ENCODE results near the gene TRIM49C.
"Not testable (repeated sequence)": the region's sequence is repeated elsewhere in the genome, so short reads cannot be mapped to it uniquely, and the experiment has no call there.

The TRIM49C gene, protein sequence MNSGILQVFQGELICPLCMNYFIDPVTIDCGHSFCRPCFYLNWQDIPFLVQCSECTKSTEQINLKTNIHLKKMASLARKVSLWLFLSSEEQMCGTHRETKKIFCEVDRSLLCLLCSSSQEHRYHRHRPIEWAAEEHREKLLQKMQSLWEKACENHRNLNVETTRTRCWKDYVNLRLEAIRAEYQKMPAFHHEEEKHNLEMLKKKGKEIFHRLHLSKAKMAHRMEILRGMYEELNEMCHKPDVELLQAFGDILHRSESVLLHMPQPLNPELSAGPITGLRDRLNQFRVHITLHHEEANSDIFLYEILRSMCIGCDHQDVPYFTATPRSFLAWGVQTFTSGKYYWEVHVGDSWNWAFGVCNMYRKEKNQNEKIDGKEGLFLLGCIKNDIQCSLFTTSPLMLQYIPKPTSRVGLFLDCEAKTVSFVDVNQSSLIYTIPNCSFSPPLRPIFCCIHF

DNA sequence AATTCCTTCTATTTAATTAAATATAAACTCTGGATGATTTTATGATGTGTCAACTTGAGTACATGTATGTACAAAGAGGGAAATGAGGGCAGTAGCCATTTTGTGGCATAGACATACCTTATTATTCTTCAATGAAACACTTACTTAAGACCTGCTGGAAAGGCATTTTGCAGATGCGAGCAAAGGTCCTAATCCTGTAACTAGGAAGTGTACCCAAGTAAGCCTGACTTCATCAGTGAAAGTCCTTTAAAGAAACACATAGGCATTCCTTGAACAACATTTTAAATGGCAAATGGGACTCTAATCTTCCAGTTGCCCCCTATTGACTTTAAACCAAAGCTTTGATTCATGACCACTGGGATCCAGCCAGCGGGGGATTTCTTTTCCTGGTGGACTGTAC lies at the start of gene TRIM49C:
Gene TRIM49C, plus strand, starts transcription at position 301 of the 400 bp plus-strand sequence. CDS start 4,106 bp downstream, outside the sequence.
- DNase-seq (ENCODE audit: low read depth): not testable (repeated sequence)

DNA sequence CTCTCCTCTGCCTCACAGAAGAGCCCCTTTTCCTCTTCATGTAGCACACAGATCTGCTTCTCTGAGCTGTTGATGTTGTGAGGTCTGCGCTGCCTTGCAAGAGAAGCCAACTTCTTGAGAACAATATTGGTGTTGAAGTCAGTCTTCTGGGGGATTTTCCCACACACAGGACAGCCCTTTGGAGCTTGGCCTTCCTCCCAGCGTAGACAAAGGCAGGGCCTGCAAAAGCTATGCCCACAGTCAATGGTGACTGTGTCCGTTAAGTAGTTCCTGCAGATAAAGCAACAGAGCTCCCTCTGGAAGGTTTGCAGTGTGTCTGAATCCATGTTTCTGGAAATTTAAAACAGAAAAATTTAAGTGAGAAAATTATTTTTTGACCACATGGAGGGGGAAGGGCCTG lies 6.7 kb upstream of the TRIM49C start:
- not testable (repeated sequence) for DNase-seq (ENCODE audit: low read depth)

DNA sequence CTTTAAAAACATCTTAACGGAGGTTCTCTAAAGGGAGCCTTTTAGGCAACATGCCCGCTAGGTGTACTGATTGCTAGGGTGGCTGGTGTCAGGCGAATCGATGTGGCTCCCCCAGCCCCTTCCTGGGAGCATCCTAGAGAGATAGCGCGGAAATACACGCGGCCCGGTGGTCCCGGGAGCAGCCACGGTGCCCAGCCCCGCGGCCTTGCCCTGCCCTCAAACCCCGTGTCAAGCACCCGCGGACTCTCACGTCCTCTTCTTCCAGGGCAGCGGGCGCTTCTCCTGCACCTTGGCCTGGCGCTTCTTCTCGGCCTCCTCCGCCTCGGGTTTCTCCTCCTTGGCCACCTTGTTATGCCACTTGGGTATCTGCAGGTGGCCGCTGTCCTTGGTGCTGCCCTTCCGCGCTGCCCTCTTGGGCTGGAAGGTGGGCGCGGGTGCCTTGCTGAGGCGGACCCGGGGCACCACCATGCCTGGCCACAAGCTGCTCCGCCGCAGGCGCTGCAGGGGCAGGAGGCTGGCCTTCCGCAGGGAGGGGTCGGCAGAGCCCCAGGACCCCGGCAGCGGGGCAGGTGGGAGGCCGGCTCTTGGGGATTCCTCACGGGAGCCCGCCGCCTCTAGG lies 20.8 kb downstream of the TRIM49C start:
- DNase-seq (ENCODE audit: low read depth): not testable (repeated sequence)

DNA sequence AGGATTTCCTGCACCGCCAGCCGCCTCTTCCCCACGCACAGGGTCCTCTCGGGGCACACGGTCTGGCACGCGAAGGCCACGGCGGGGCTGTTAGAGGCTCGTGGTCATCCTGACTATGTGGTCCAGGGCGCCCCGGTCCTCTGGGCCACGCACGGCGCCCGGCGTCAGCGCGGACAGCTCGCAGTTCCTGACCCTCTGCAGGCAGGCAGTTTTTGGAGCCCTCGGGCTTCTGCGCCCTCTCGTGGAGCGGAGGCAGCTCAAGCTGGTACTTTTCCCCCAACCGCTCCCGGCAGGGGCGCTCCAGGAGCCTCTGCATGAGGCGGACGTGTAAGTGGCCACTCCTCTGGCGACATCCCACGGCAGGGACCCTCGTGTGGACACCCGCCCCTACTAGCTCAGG lies 21.4 kb downstream of the TRIM49C start:
- not testable (repeated sequence) for DNase-seq (ENCODE audit: low read depth)

DNA sequence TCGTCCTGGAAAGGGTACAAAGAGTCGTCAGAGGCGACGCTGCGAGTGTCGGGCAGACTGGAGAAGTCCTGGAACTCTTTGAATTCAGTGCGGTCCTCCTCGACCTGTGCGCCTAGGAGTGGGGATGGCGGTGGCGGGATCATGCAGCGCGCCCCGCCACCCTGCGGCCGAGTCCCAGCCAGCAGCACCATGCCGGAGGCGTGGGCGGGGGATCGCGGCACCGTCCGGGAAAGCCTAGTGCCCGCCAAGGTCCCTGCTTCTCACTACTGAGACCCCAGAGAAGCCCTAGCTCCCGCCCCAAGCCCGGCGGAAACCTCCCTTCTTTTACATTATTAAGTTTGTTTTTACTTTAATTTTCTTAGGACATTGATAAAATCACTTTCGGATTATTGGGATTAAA lies 22.6 kb downstream of the TRIM49C start:
- not testable (repeated sequence) for DNase-seq (ENCODE audit: low read depth)

DNA sequence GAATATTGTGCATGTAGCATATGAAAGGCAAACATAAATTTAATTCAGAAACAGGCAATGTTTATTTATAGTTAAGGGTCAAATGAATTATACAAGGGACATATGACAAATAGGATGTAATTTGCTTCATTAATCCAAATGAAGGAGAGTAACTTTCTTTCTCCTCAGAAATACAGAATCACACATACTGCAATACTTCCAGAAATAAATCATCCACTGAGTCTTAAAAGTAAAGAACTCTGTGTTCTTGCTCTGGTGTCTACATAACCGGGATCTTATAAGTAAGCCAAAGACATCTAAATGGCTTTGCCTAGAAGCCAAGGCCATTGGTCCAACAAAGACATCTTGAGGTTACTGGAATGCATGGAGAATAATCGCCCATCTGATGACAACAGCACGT lies 54.7 kb downstream of the TRIM49C start, which contains the start of gene UBTFL1:
Gene UBTFL1, plus strand, starts transcription at position 301 of the 400 bp plus-strand sequence. Its CDS starts 0 bp downstream, at position 301.
- DNase-seq (ENCODE audit: low read depth): not testable (repeated sequence)

DNA sequence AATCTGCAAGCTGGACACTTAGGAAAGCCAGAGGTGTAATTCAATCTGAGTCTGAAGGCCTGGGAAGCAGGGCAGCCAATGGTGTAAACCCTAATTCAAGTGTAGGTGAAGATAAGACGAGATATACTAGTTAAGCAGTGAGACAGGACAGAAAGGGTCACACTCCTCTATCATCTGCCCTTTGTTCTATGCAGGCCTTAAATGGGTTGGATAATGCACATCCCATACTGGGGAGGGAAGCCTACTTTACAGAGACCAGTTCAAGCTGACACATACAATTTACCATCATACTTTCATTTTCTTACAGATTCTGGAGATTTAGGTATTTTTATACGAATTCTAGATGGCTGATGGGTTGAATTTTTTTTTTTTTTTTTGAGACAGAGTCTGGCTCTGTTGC lies 57.8 kb downstream of the TRIM49C start:
- not testable (repeated sequence) for DNase-seq (ENCODE audit: low read depth)
